Measurements from ENCODE around the gene HSH2D.
A peak's percentile ranks its signal among the peaks of the same experiment; 100 is the strongest.
"Not testable (repeated sequence)": the region's sequence is repeated elsewhere in the genome, so short reads cannot be mapped to it uniquely, and the experiment has no call there.

The HSH2D gene, protein sequence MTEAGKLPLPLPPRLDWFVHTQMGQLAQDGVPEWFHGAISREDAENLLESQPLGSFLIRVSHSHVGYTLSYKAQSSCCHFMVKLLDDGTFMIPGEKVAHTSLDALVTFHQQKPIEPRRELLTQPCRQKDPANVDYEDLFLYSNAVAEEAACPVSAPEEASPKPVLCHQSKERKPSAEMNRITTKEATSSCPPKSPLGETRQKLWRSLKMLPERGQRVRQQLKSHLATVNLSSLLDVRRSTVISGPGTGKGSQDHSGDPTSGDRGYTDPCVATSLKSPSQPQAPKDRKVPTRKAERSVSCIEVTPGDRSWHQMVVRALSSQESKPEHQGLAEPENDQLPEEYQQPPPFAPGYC

DNA sequence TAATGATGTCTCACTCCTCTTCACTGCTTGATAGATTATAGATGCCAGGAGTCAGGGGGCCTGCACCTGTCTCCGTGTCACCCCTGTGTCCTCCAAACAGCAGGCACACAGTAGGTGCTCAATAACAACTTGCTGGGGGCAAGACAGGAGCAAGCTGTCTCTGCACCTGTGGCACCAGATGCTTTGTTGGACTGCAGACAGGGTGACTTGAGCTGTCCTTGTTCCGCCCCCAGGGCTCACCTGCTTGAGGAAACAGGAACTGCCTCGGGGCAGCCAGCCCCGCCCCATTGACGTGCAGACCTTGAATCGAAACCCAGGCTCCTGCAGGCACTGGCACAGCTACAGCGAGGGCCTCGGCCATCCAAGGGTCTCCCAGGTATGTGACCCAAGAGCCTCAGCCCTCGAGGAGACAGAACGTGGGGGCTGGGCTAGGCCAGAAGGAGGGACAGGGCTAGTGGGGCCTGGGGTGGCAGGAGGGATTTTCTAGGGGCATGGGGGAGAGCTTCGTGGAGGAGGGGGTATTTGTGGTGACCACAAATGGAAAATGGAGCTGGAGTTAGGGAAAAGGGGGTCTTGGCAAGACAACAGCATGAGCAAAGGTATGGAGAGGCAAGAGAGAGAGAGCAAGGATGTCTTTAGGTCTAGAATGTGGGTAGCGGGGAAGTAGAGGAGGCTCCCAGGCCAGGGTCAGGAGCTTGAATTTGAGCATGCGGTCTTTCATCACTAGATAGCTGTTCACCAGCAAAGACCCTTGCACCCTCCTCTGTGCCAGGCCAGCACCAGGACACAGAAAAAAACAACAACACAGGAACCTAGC is at the start of gene HSH2D:
Gene HSH2D (plus strand): TSS at position 287 of the 817 bp plus-strand sequence. CDS start 5,066 bp downstream, outside the sequence.
- peak; percentile 80 for DNase-seq (ENCODE audit: low spot score)

DNA sequence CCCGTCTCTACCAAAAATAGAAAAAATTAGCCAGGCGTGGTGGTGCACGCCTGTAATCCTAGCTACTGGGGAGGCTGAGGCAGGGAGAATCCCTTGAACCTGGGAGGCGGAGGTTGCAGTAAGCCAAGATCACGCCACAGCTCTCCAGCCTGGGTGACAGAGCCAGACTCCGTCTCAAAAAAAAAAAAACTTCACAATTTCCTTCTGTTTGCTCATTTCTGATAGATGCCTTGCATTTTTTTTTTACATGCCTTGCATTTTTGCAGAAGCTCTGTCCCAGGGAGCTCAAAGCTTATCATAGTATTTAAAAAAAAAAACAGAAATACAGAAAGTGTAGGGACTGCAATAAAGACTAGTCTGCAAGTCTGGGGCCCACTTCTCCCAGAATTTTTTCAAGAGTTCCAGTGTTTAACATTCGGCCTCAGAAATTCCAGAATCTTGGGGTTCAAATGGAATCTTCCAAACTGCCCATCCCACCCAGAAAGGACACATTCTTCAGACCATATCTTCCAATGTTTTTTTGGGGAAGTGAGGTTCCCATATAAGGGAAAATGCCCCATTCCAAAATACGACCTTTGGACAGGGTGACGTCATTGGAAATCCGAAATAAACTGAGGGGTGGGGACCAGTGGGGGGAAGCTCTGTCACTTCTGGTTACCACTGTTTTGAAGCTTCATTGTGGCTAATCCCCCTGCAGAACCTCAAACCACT is 49.0 kb upstream of the HSH2D start:
- DNase-seq (ENCODE audit: low spot score): no peak

DNA sequence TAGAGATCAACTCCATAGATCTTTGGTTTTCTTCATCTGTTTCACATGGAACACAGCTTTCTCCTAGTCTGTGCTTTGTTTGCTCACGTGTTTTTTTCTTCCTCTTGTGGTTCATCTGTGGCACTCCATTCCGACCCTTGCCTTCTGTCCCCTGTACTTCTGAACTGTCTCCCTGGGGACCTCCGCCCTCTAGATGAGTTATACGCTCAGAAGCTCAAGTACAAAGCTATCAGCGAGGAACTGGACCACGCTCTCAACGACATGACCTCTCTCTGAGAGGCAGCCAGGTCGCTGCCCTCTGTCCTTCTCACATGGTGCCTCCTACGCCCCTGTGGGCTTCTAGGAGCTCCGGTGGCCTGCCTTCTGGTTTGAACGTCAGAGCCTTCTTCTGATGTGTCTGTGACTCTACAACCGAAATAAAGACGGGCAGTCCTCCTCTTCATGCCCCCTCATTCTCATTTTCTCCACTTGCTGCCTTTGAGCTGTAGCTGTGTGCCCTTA is 48.4 kb upstream of the HSH2D start:
- no peak for DNase-seq (ENCODE audit: low spot score)

DNA sequence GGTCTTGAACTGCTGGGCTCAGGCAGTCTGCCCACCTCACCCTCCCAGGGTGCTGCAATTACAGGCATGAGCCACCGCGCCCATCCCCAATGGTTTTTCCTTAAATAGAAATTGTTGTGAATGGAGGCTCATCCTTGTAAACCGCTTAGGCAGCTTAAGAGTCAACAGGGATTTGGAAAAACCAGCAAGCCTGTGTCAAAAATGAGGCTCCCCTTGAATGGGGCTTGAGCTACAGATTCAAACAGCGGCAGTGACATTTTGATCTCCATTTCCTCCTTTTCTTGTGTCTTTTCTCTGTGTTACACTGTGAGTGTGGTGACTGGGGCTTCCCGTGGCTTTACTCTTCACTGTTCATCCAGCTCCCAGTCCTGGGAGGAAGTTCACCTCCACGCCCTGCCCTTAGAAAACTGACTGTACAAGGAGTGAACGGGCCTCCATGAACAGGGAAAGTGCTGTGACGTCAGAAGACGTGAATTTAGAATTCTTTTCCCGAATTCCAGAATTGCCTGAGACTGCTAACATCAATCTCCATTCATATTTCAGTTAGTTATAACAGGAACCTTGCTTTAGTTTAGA is 47.1 kb upstream of the HSH2D start:
- DNase-seq (ENCODE audit: low spot score): no peak

DNA sequence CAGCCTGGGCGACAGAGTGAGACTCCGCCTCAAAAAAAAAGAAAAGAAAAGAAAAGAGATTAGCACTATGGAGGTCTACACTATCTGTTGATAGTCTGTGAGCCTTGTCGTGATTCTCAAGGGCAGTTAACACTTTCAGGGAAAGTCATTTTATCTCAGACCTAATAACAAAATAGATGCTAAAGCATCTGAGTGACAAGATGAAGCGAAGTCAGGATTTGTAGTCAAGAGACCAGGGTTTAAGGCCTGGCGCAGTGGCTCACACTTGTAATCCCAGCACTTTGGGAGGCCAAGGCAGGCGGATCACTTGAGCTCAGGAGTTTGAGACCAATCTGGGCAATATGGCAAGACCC is 45.1 kb upstream of the HSH2D start:
- DNase-seq (ENCODE audit: low spot score): no peak

DNA sequence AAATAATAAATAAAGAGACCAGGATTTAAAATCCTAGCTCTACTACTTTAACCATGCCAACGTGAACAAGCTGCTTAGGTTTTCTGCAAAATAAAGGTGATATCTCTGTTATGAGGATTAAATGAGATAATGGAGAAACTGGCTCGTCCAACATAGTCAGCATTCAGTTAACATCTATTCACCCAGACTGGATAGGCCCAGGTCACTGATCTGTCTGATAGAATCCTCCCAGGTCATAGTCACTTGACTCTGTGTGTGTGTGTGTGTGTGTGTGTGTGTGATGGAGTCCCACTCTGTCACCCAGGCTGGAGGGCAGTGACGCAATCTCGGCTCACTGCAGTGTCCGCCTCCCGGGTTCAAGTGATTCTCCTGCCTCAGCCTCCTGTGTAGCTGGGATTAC is 44.7 kb upstream of the HSH2D start:
- no peak for DNase-seq (ENCODE audit: low spot score)

DNA sequence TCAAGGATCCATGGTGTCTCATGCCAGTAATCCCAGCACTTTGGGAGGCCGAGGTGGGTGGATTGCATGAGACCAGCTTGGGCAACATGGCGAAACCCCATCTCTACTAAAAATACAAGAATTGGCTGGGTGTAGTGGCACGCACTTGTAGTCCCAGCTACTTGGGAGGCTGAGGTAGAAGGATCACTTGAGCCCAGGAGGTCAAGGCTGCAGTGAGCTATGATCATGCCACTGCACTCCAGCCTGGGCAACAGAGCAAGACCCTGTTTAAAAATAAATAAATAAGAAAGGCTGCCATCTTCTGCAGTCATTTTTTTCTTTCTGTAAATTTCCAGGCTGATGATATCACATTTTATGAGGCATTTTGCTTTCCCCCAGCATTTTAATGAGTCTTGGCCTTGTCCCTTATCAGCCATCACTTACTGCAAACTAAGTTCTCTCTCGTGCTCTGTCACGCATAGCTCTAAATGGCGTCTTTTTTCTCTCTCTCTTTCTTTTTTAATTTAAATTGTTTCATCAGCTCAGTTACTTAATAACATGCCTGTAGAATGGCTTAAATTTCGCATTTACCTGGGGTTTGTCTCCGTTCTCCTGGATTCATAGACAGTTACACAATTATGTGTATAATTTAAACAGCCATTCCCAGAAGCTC is 44.0 kb upstream of the HSH2D start:
- DNase-seq (ENCODE audit: low spot score): not testable (repeated sequence)

DNA sequence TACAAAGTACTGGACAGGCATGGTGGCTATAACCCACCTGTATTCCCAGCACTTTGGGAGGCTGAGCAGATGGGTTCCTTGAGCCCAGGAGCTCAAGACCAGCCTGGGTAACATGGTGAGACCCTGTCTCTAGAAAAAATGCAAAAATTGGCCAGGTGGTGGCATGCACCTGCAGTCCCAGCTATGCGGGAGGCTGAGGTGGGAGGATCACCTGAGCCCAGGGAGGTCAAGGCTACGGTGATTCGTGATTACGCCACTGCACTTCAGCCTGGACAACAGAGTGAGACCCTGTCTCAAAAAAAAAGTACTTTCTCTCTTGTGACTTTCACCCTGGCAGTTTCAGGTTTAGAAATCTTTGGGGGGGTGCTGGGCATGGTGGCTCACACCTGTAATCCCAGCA is 43.0 kb upstream of the HSH2D start:
- DNase-seq (ENCODE audit: low spot score): no peak

DNA sequence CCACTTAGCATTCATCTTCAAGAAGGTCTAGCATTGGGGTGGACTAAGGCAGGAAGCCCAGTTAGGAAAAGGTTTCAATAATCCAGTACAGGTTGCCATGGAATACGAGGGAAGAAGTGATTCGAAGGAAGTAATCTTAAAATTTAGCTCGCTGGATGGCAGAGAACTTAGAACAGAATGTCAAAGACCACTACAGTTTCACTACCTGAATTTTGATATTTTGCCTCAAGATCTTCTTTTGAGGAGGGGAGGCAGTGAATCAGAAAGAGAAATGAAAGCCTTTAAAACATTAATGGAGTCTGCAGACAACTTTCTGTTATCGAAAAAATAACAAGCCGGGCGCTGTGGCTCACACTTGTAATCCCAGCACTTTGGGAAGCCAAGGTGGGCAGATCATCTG is 38.8 kb upstream of the HSH2D start:
- DNase-seq (ENCODE audit: low spot score): no peak

DNA sequence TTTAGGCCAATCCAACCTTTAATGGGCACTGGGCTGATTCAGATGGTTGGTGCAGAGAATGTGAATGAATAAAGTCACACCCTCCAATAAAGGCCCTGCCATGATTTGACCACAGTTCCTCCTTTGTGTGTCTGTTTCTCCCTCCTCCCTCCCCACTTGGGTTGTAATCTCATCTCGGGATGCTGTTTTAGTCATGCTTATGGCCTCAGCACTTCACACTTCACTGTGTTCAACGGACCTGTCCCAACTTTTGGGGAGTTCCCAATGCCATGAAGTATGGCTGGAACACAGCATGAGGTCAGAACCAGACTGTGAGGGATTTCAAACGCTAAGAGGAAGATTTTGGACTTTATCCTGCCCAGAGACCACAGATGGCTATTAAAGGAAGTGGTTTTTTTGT is 37.4 kb upstream of the HSH2D start:
- peak; percentile 87 for DNase-seq (ENCODE audit: low spot score)

DNA sequence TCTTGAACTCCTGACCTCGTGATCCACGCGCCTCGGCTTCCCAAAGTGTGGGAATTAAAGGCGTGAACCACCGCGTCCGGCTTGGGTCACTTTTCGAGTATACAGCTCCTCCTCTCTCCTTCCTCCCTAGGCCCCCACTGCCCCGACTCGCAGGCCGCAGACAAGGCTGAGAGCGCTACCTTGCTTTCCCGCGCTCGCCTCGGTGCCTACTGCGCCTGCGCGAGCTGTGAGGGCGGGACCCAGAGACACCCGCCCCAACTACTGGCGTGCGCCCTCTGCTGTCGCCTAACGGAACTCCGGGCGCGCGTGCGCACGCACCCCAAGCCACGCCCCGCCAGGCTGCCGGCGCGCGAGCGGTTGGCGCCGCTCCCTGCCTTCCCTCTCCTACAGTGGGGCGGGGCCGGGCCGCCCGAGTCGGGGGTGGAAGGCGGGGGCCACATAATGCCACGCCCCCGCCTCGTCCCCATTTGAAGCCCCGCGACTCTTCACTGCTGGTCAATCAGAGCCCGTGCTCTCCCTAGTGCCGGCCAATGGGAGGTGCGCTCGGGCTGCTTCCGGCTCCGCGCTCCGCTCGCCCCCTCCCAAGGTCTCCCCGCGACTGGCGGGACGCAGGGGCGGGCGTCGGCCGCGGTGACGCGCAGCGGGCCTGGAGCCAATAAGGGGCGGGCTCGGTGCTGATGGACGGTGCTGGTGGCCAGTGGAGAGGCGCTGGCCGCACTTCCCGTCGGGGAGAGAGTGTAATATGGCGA is 32.2 kb upstream of the HSH2D start, which contains the start of gene RAB8A:
Gene RAB8A (plus strand): TSS at position 730 of the 749 bp plus-strand sequence. CDS start 13 bp downstream, at position 743.
- peak; percentile 99 for DNase-seq (ENCODE audit: low spot score)

DNA sequence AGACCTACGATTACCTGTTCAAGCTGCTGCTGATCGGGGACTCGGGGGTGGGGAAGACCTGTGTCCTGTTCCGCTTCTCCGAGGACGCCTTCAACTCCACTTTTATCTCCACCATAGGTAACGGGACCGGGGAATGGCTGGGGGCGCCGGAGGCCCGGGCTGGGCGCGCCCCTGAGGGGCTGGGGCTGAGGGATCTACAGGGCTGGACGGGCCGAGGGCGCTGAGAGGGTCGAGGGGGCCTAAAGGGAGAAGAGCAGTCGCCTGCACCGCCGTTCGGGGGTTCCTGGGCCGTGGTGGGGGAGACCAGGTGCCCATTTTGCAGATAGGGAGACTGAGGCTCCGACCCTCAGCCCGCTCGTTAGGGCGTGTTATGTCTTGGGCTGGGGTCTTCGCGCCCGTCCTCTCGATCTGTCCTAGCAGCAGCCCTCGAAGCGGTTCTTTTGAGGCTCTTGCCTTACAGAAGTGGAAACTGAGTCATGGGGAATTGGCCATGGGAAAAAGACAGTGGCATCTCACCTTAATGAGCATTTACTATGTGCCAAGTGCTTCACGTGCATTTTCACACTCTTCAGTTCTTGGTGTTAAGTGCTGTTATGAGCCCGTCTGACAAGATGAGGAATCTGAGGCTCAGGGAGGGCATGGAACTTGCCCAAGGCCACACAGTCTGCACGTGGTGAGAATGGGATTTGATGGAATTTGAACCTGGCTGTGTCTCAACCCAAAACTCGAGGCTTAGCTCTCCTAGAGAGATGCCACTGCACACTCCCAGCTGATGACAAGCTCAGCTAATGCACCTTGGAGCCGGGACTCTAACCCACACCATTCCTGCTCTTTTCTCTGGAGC is 31.4 kb upstream of the HSH2D start:
- DNase-seq (ENCODE audit: low spot score): no peak

DNA sequence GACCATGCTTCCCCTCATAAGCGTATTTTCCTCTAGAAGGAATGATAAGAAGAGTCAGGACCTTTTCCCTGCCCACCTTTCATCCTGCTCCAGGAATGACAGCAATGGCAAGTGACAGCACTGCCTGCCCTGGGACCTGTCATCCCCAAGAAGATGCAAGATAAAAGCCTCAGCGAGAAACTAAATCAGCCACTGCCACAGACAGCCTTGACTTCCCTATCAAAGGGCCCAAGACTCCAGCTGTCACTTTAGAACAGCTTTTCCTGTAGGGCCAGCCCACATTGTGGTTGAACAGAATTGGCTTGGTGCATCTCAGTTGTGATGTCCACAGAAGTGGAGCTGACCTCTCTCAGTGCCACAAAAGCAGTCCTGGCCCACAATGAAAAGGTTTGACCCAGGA is 30.7 kb upstream of the HSH2D start:
- DNase-seq (ENCODE audit: low spot score): no peak

DNA sequence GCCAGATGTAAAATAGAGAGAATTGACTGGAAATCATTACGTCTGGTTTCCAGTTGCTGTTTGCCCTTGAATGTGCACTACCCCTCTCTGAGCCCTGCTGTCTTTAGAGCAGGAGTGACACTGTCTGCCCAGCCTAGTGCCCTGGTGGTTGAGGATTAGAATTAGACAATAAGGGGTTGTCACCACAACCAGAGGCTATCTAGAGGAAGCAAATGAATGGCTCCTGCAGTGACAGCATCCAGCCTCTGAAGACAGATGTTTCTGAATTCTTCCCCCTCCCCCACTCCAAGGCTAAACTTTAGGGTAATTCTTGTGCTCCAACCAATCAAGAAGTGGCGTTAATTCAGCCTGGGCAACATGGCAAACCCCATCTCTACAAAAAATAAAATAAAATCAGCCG is 29.8 kb upstream of the HSH2D start:
- DNase-seq (ENCODE audit: low spot score): no peak

DNA sequence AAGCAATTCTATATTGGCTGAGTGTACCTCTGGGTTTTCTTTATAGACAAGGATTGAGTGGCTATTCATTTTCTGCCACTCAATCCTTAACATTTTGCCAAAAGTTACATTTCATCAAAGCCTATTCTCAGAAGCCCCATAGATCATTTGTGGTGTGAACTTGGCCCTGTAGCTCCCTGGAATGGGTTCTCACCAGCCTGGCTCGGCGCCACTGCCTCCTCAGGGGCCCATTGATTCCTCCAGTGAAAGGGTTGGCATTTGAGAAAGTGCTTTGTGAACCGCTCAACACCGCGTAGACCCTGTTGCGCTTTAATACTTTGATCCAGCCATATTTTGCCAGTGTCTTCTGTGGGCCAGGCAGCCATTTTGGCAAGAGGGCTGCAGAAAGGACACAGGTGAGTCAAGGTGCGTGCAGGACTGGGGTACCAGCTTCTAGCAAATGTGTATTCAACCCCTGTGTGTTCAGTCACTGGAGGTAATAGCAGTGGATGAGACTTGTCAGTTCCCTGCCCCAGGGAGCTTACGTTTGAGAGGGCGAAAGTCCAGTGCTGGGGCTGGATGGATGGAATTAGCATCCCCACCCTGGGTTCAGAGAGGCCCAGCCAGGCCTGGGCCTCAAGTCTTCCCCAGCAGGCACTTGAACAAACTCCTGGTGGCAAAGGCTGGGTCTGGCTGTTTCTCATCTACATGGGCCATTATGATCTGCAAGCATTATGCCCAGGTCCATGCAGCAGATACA is 28.0 kb upstream of the HSH2D start:
- DNase-seq (ENCODE audit: low spot score): no peak

DNA sequence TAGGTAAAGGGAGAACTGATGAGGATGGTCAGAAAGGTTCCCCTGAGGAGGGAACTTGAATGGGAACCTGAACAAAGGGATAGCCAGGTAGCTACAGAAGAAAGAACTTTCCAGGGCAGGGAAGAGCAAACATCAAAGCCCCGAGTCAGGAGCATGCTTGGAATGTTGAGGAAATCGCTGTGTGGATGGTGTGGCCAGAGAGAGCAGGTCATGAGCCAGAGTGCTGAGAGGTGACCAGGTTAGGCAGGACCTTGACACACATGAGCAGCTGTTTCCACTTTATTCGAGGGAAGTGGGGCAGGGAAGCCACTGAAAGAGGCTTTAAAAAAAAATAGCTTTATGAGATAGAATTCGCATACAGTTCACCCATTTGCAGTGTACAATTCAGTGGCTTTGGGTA is 27.4 kb upstream of the HSH2D start:
- DNase-seq (ENCODE audit: low spot score): peak; percentile 44

DNA sequence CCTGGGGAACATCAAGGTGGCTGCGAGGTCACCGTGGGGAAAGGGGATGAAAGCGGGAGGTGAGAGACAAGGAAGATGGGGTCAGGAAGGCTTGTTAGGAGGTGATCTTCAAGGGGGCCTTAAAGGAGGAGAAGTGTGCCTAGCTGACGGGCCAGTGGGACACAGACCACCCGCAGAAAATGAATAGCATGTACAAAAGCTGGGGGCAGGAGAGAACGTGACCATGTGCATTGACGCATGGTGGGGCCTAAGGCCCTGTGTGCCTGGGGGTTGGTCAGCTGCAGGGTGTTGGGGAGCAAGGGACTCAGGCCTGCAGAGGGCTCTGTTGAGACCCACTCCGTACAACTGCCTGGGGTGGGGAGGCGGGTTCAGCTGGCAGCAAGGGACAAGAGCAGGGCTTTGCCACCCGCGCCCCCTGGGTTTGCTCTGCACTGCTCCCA is 25.9 kb upstream of the HSH2D start:
- DNase-seq (ENCODE audit: low spot score): no peak

DNA sequence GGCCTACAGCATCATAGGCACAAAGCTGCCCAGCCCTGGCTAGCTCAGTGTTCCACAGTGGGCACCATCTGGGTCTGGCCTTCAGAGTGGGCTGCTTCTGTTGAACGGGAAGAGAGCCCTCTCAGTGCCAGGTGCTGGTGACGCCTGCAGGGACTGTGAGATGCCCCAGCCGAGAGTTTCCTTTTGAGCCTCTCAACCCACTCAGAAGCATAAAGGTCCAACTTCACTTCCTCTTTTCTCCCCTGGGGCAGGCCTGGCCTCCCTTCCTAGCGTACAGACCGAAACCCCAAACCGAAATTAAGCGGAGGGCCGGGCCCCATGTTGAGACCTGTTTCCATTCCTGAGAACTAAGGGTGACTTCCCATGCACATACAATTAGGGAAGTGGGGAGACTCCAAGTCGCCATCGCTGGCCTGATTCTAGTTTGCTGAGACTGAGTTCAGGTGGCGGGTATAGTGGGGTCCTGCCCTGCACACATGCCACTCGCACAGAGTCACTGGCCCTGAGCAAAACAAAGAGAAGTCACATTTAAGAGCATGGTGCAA is 24.9 kb upstream of the HSH2D start:
- DNase-seq (ENCODE audit: low spot score): no peak

Measured in kidney tubule cell (primary cell).